Activated T-cell treated with anti-CD3 and anti-CD28 coated beads, Interleukin-2, amount 50 U/mL, for 4 hours (primary cell): ENCODE data around the gene CTXN1. TPM values are rescaled to one million over a fixed set of nuclear protein-coding genes. Genes with fewer than 3 reads are reported as not detected.

ENCODE experiments used
- ATAC-seq, 2 donors: fragments of 200-7000 bp; cut with Tn5 transposase; one replicate each; pipeline ENCODE4 v1.10.0; 2021
- DNase-seq: peaks from one replicate; pipeline ENCODE4 v3.0.0-alpha.2; 2020
- H3K27me3 Mint-ChIP-seq: one replicate; pipeline ENCODE4 v1.8.0; 2021; ENCODE audit warnings: low read depth, mixed read lengths
- H3K36me3 Mint-ChIP-seq: one replicate; pipeline ENCODE4 v1.8.0; 2022; ENCODE audit warnings: mixed read lengths; ENCODE audit not compliant: insufficient read depth
- H3K4me1 Mint-ChIP-seq: one replicate; pipeline ENCODE4 v1.8.0; 2021; ENCODE audit warnings: low read depth, mixed read lengths
- H3K4me3 Mint-ChIP-seq: one replicate; pipeline ENCODE4 v1.8.0; 2021; ENCODE audit warnings: mild to moderate bottlenecking, moderate library complexity, mixed read lengths
- H3K9me3 Mint-ChIP-seq: one replicate; pipeline ENCODE4 v1.8.0; 2021; ENCODE audit warnings: mixed read lengths
- total RNA-seq, 3 donors: library from RNA; stranded (reverse); gene quantifications; one replicate each; pipeline ENCODE4 v1.2.1, GENCODE V29; 2021

Gene CTXN1
- total RNA-seq, 3 donors from 2014 or later: 0.71 to 1.4 (median 0.95) TPM

- Mint-ChIP-seq H3K4me3 (no peak overlapping the region), H3K27me3 (peaks cover 26% of the 10 kb centered on the region), H3K9me3 (no peaks in the 10 kb centered on the region), H3K36me3 (no peaks in the 10 kb centered on the region), H3K4me1 (peaks cover 18% of the 10 kb centered on the region)
- ATAC-seq: no peak
- DNase-seq: no peak
These were observed 51.0 kb downstream of the CTXN1 start for GRCh38 chr19:7874897-7875273.

Other genes starting within 250 kb of the CTXN1 start
- not detected for gene MCEMP1, start 249.0 kb downstream of the CTXN1 start, total RNA-seq
- gene TRAPPC5, start 245.3 kb downstream of the CTXN1 start, total RNA-seq: 100 to 1,000 TPM in 1 of 3 donors, 10 to 100 TPM in 2; 81.3 to 112 (median 89.8) TPM
- 10 to 100 TPM in 2 of 3 donors, 1 to 10 TPM in 1; 6.9 to 52.7 (median 20.5) TPM for gene FCER2, start 224.0 kb downstream of the CTXN1 start, total RNA-seq
- gene CLEC4G, start 194.0 kb downstream of the CTXN1 start, total RNA-seq: not detected
- gene CD209, start 178.6 kb downstream of the CTXN1 start, total RNA-seq: not detected
- not detected for gene CLEC4M, start 162.9 kb downstream of the CTXN1 start, total RNA-seq
- 1 to 10 TPM; 6.6 to 7.5 (median 7.1) TPM for gene EVI5L, start 95.9 kb downstream of the CTXN1 start, total RNA-seq
- under 1 TPM in 2 of 3 donors, not detected in 1; 0.05 to 0.08 TPM for gene PRR36, start 51.7 kb downstream of the CTXN1 start, total RNA-seq
- under 1 TPM in 1 of 3 donors, not detected in 2; 0.05 TPM for gene LRRC8E, start 37.6 kb downstream of the CTXN1 start, total RNA-seq
- gene MAP2K7, start 22.3 kb downstream of the CTXN1 start, total RNA-seq: 10 to 100 TPM; 40.4 to 44.0 (median 43.3) TPM
- gene TGFBR3L, start 11.3 kb downstream of the CTXN1 start, total RNA-seq: 1 to 10 TPM in 2 of 3 donors, under 1 TPM in 1; 0.74 to 2.4 (median 1.4) TPM
- gene SNAPC2, start 5.8 kb downstream of the CTXN1 start, total RNA-seq: 10 to 100 TPM; 16.7 to 20.0 (median 18.8) TPM
- 100 to 1,000 TPM; 180 to 193 (median 190) TPM for gene TIMM44, start 17.5 kb upstream of the CTXN1 start, total RNA-seq
- gene ELAVL1, start 79.5 kb upstream of the CTXN1 start, total RNA-seq: 100 to 1,000 TPM; 160 to 171 (median 161) TPM
- not detected for gene CCL25, start 126.6 kb upstream of the CTXN1 start, total RNA-seq
- under 1 TPM in 1 of 3 donors, not detected in 2; 0.03 TPM for gene FBN3, start 223.5 kb upstream of the CTXN1 start, total RNA-seq